ENCODE results near the gene DNAL4. TPM values are rescaled to one million over a fixed set of nuclear protein-coding genes. Genes with fewer than 3 reads are reported as not detected.

Gene DNAL4
- total RNA-seq, 1 experiment from 2014 or later, result 4.7 TPM

DNA sequence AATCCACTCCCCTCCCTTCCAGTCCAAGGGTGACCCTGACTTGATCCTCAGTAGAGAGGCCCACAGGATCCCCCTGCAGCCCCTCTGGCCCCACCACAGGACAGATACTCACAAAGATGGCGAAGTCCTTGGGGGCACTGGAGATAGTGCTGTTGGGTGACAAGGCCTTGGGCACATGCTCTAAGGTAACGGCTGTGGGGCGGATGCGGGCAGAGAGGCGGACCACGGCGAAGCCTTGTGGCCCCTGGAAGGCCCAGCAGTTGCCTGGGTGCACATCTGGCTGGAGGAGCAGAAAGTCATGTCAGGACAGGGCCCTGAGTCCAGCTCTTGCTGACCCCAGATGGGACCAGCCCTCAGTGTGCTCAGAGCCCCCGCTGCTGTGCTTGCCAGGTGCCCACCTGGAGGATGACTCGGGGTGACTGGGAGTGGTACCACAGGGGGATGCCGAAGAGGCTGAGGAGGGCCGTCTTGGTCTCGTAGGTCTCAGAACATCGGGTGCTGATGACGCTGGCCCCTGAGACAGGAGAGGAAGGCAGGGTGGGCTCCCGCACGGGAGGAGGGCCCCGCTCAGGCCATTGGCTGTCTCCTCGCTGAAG lies 55.4 kb downstream of the DNAL4 start:
- no peak for DNase-seq
- H3K36me3 ChIP-seq, result peaks cover 59% of the 10 kb centered on the region

DNA sequence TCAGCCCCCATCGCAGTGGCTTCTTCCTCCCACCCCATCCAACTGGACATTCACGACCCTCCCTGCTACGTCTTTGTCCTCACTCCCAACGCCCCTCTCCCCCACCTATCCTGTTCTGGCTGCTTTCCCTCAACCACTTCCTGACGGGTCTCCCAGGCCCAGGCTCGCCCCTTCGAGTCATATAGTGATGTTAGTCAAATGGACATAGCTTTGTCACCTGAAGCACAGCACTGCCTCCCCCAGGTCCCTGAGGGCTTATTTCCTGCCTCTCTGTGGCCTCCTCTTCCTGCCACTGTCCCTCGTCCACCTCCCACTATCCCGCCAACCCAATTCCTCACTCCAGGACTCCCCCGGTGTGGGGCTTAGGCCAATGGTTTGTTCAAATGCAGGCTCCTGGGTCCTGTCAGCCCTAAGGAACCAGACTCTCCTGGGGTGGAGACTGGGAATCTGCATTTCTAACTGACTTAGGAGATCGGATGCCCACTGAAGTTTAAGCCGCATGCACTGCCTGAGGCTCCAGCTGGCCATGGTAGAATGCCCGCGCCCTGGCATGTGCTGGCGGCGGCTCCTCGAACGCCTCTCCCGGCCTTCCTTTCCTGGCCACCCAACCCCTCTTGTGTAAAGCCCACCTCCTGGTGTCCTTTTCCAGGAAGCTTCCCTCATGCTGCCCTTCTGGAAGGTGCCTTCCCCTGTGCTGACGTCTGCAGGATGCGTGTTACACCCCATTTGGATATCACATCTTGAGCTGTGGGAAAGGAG lies 56.5 kb downstream of the DNAL4 start:
- no peak for DNase-seq
- no peaks in the 10 kb centered on the region; the same call in 1 of the 2 replicates for H3K4me1 ChIP-seq
- no peaks in the 10 kb centered on the region for H3K9me3 ChIP-seq (replicated peaks)
- no peak overlapping the region for H3K4me3 ChIP-seq
- H3K36me3 ChIP-seq, result peaks cover 50% of the 10 kb centered on the region
- H3K27me3 ChIP-seq, result no peaks in the 10 kb centered on the region
- no peak overlapping the region for H3K27ac ChIP-seq

More for the DNA sequence above, 55.4 kb downstream of the DNAL4 start:
- no peaks in the 10 kb centered on the region for H3K27me3 ChIP-seq
- H3K27ac ChIP-seq, result no peak overlapping the region
- no peaks in the 10 kb centered on the region for H3K9me3 ChIP-seq (replicated peaks)
- H3K4me3 ChIP-seq, result no peak overlapping the region
- H3K4me1 ChIP-seq, result no peaks in the 10 kb centered on the region; the same call in 1 of the 2 replicates

DNA sequence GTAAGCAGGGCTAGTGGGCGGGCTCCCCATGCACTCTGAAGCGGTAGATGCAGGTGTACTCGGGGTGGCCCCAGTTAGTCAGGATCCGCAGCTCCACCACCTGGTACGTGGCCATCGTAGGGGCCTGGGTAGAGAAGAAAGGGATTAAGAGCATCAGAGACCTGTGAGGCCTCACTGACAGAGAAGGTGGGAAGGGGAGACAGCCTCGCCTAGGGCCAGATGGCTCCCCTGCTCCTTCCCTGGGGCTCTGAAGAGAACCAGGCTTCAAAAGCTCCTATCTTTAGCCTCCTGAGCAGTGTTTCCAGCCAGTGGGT lies 57.7 kb downstream of the DNAL4 start:
- H3K4me3 ChIP-seq, result no peak overlapping the region
- H3K36me3 ChIP-seq, result peaks cover 49% of the 10 kb centered on the region
- no peaks in the 10 kb centered on the region; the same call in 1 of the 2 replicates for H3K4me1 ChIP-seq

DNA sequence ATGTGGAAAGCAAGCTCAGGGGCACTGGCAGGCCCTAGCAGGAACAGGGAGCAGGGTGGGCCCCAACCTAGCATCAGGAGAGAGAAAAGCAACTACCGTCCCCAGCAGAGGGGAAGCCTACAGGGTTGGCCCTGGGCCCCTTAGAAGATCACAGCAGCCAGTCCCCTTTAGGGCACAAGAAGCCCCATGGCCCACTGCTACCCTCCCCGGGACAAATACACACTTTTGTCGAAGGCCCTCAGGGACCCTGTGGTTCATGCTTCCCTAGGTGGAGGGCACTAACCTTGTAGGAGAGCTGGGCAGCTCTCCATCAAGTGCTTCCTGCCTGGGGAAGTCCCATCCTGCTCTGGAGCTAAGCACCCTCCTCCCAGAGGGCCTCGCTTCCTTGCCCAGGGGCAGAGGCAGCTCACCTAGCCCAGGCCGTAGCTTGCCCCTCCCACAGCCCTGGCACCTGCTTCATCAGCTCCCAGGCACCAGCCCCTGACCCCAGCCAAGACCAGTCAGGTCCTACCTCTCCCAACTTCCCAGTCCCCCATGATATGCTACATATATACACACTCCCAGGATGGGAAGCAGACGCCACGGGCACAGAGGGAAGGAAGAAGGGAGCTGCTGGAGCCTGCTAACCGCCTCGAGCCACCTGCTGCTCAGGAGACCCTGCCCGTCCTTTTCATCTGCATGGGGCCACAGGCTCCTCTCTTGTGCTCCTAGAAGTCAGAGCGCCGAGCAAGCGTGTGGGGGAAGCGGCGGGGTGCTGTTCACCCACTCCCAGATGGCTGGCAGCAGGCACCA lies 58.3 kb downstream of the DNAL4 start:
- H3K4me3 ChIP-seq, result no peak overlapping the region
- no peak overlapping the region for H3K27ac ChIP-seq
- H3K9me3 ChIP-seq (replicated peaks), result no peaks in the 10 kb centered on the region
- H3K36me3 ChIP-seq, result peaks cover 44% of the 10 kb centered on the region
- no peaks in the 10 kb centered on the region for H3K27me3 ChIP-seq
- DNase-seq, result no peak
- no peaks in the 10 kb centered on the region; the same call in 1 of the 2 replicates for H3K4me1 ChIP-seq

More for the DNA sequence above, 57.7 kb downstream of the DNAL4 start:
- Histone ChIP-seq H3K9me3 (replicated peaks) (no peaks in the 10 kb centered on the region), H3K27ac (no peak overlapping the region), H3K27me3 (no peaks in the 10 kb centered on the region)
- DNase-seq, result no peak

DNA sequence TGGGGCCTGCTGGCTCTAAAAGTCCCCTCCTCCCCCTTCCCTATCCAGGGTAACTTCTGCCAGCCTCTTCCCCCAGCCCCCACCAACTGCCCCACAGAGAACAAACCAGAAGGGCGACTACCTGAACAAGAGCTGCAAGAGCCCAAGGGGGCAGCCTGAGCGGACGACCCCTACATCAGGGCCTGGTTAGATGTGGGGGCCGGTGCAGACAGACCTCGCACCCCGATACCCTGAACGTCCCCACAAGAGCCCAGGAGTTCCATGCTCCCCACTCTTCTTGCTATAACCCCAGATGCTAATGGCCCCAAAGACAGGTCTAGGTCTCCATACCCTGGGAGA lies 58.8 kb downstream of the DNAL4 start:
- Histone ChIP-seq H3K9me3 (replicated peaks) (no peaks in the 10 kb centered on the region), H3K36me3 (peaks cover 38% of the 10 kb centered on the region), H3K27me3 (no peaks in the 10 kb centered on the region), H3K4me3 (no peak overlapping the region), H3K27ac (no peak overlapping the region), H3K4me1 (no peaks in the 10 kb centered on the region; the same call in 1 of the 2 replicates)
- DNase-seq, result no peak

DNA sequence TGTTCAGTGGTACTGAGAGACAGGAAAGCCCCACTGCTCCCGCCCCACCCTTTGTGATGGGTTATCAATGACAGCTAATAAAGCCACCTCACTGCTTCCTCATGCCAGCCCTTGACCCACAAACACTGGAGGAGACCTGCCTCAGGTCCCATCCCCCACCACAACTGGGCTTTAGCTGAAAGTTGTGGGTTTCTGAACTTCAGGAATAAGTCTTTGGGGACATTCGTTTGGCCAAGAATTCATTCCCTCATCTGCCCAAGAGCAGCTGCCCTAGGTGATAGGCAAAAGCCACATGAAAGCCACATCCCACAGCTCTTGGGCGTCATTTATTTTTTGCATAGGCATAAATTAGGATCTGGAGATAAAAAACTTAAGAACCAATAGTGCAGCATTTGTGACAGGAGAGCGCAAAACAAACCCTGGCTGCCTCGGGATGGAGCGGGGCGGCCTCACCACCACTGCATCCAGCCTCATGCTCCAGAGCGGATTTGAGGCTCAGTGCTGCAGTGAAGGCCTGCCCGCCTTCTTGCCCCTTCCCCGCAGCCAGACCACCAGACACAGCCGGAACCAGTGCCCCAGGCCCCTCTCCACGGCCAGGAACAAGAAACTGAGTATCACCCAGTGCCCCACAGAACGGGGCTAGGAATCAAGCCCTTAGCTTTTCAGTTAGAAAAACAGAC lies 59.4 kb downstream of the DNAL4 start:
- Histone ChIP-seq H3K36me3 (peaks cover 38% of the 10 kb centered on the region), H3K4me1 (no peaks in the 10 kb centered on the region; the same call in 1 of the 2 replicates), H3K27ac (no peak overlapping the region), H3K9me3 (replicated peaks) (no peaks in the 10 kb centered on the region), H3K27me3 (no peaks in the 10 kb centered on the region), H3K4me3 (no peak overlapping the region)
- no peak for DNase-seq

DNA sequence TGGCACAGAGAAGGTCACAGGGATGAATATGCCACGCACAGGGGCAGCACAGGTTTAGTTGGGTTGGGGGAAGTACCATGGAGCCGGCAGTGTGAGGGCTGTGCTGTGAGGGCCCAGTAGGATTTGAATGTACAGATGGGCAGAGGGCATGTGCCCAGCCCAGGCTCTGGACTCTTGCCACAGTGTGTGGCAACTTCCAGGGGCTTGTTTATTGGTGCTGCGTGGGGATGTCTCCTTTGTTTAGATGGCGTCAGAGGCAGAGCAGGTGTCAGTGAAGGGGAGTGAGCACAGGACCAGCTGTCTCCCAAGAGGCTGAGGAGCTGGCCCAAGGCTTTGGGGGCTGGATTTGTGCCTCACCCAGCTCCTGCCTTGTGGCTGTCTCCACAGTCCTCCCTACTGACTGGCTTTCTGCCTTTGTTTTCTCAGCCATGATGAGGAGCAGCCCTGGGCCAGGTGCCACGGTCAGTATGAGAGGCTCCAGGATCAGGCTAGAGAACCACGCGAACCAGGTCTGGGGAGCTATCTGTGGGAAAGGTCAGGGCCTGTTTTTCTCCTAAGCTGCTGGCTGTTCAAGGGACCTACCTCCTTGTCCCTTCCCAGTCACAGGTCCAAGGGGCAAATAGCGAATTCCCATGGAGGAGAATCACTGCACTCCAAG lies 60.1 kb downstream of the DNAL4 start:
- H3K4me1 ChIP-seq, result no peaks in the 10 kb centered on the region; the same call in 1 of the 2 replicates
- H3K4me3 ChIP-seq, result no peak overlapping the region
- H3K27ac ChIP-seq, result no peak overlapping the region
- no peaks in the 10 kb centered on the region for H3K9me3 ChIP-seq (replicated peaks)
- no peaks in the 10 kb centered on the region for H3K27me3 ChIP-seq
- H3K36me3 ChIP-seq, result peaks cover 39% of the 10 kb centered on the region
- DNase-seq, result peak; percentile 36 to 50

DNA sequence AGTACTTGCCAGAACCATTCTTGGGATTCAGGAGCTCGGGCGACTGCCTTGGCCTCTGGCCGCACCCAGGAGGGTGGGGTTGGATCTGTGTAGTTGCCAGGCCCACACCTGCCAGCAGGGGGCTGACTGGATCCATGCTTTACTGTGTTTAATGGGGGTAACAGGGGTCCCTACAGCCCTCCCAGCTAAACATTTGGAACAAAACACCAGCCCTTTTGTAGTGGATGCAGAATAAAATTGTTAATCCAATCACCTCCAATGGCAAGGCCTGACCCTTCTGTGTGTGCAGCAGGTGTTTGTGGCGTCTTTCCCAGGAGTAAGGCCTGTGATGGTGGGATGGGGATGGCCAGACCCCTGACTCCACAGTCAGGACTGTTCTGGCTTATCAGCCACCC lies 60.6 kb downstream of the DNAL4 start:
- H3K36me3 ChIP-seq, result peaks cover 37% of the 10 kb centered on the region
- no peaks in the 10 kb centered on the region for H3K27me3 ChIP-seq
- H3K9me3 ChIP-seq (replicated peaks), result no peaks in the 10 kb centered on the region
- no peaks in the 10 kb centered on the region; the same call in 1 of the 2 replicates for H3K4me1 ChIP-seq
- no peak overlapping the region for H3K27ac ChIP-seq
- no peak overlapping the region for H3K4me3 ChIP-seq
- peak; percentile 38 to 60 for DNase-seq

DNA sequence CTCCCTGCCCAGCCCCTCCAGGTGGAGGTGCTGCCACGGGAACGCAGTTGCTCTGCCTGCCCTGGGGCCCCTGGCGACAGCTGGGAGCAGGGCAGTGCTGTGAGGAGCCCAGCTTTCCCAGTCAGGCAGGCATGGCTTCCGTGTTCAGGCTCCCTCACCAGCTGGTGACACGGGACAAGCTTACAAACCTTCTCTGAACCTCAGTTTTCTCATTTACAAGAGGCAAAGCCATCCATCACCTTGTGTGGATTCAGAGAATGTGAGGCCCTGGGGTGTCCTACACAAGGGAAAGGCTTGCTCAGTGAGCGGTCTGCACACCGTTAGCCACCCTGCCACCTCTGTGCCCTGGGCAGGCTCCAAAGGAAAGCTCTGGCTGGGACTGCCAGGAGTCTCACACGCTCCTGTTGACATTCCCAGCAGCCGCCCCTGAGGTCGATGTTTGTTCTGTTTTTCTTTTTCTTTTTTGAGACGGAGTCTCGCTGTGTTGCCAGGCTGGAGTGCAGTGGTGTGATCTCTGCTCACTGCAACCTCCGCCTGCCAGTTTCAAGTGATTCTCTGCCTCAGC lies 61.6 kb downstream of the DNAL4 start:
- Histone ChIP-seq H3K4me1 (no peaks in the 10 kb centered on the region; the same call in 1 of the 2 replicates), H3K27ac (no peak overlapping the region), H3K36me3 (peaks cover 38% of the 10 kb centered on the region), H3K4me3 (no peak overlapping the region), H3K27me3 (no peaks in the 10 kb centered on the region), H3K9me3 (replicated peaks) (no peaks in the 10 kb centered on the region)
- peak in 1 of 2 experiments; percentile 17 for DNase-seq

DNA sequence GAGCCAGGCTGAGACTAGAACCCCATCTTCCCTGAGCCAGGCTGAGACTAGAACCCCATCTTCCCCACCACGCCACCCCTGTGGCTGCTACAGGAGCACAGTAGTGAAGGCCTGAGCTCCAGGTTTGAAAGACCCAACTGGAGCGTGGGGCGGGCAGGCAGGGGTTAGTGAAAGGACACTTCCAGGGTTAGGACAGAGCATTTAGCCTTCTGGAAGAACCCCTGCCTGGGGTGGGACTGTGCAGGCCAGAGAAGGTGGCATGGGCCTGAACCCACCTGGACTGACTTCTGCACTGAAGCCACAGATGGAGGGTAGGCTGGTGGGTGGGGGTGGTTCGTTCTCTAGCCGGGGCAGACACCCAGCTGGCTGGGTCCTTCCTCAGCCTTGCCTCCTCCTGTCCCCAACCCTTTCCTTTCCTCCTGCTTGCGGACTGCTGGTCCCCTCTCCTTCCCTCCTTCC lies 62.2 kb downstream of the DNAL4 start:
- H3K36me3 ChIP-seq, result peaks cover 32% of the 10 kb centered on the region
- H3K4me1 ChIP-seq, result no peaks in the 10 kb centered on the region; the same call in 1 of the 2 replicates
- no peak overlapping the region for H3K27ac ChIP-seq
- H3K27me3 ChIP-seq, result no peaks in the 10 kb centered on the region
- no peak for DNase-seq
- H3K9me3 ChIP-seq (replicated peaks), result no peaks in the 10 kb centered on the region
- no peak overlapping the region for H3K4me3 ChIP-seq

DNA sequence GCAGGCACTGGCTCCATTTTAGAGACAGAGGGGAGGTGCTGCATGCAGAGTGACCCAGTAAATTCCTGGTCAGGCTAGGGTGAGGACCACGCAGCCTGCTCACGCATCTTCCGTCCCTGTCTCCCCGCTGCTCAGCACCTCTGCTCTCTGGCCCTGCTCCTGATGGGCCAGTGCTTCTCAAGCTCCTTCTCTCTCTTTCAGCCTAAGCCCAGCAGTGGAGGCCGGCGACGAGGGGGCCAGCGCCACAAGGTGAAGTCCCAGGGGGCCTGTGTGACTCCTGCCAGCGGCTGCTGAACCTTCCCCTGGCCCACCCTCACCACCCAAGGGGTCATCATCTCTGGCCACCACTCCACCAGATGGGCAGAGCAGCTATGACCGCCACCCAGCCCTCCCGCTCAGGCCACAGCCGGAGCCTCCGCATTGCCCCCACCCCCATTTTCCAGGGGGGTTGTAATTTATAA lies 63.5 kb downstream of the DNAL4 start:
- no peak overlapping the region for H3K4me3 ChIP-seq
- no peak overlapping the region for H3K27ac ChIP-seq
- no peaks in the 10 kb centered on the region for H3K27me3 ChIP-seq
- H3K9me3 ChIP-seq (replicated peaks), result no peaks in the 10 kb centered on the region
- no peak for DNase-seq
- H3K4me1 ChIP-seq, result no peaks in the 10 kb centered on the region; the same call in 1 of the 2 replicates
- H3K36me3 ChIP-seq, result peaks cover 35% of the 10 kb centered on the region

DNA sequence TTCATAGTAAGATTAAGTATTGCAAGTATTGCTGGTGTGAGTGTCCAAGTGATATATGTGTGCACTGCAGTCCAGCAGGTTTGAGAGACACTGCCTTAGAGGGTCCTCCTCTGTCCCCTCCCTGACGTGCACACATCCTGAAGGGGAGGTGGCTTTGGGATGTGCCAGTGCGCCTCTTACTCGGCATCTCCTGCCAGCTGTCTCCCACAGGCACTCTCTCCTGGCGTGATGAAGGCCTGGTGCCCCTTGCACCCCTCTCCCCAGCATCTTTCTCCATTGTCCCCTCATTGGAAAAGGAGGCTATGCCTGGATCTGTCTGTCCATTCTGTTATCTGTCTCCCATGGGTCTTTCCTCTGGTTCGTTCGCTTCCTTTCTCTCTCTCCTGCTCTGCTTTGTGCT lies 64.0 kb downstream of the DNAL4 start:
- Histone ChIP-seq H3K36me3 (peaks cover 35% of the 10 kb centered on the region), H3K4me1 (no peaks in the 10 kb centered on the region; the same call in 1 of the 2 replicates), H3K27ac (no peak overlapping the region), H3K9me3 (replicated peaks) (no peaks in the 10 kb centered on the region), H3K4me3 (no peak overlapping the region), H3K27me3 (no peaks in the 10 kb centered on the region)
- DNase-seq, result no peak

DNA sequence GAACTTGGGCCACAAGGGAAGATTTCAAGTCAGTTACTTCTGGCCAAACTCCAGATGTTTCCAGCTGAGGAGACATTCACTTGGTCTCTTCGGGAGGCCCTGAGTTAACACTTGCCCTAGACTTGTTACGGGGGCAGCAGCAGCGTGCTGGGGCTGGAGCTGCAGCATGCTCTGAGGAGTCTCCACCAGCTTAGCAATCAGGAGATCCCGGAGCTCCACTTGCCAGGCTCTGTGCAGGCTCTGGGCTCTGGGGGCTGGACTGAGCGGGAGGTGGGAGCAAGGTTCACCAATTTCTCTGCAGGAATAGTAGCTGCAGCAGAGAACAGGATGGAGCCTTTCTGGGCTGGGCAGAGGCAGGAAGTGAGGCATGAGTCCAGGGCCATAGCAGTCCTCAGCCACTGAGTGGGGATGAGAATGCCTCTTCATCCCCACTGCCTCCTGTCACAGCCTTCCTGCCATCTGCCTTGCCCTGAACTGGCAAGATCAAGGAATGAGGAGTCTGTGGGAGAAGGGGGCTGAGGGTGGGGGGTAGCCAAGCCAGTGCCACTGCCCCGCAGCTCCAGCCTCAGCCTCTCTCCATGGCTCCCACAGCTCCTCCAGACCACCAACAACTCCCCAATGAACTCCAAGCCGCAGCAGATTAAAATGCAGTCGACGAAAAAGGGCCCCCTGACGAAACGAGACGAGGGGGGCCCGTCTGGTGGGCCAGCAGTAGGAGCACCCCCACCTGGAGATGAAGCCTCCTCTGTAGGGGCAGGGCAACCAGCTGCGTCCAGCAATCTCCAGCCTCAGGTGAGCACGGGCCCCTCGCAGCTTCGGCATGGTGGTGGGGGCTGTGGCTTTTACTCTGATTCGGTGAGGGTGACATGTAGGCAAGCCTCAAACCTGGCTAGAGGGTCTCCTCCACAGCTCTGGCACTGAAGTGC lies 64.8 kb downstream of the DNAL4 start:
- H3K9me3 ChIP-seq (replicated peaks), result no peaks in the 10 kb centered on the region
- no peaks in the 10 kb centered on the region; the same call in 1 of the 2 replicates for H3K4me1 ChIP-seq
- no peak overlapping the region for H3K4me3 ChIP-seq
- H3K27ac ChIP-seq, result no peak overlapping the region
- peaks cover 35% of the 10 kb centered on the region for H3K36me3 ChIP-seq
- DNase-seq, result no peak
- H3K27me3 ChIP-seq, result no peaks in the 10 kb centered on the region

Data from SJCRH30 (cell line).